GM19240 (cell line): ENCODE data around the gene CKAP5.

Source experiments
- DNase-seq: peaks from one replicate; pipeline ENCODE4 v3.0.0; 2011; ENCODE audit warnings: low spot score; ENCODE audit not compliant: insufficient read length

Gene CKAP5

GRCh38 chr11:46845740-46846509 is at the start of gene CKAP5:
Gene CKAP5, minus strand, starts transcription at chr11:46846280. Its CDS starts 25,049 bp downstream, at chr11:46821231.
- DNase-seq, result peak; percentile 85

- no peak for DNase-seq
These were observed 49.7 kb upstream of the CKAP5 start for GRCh38 chr11:46895821-46896220.

GRCh38 chr11:46894961-46895360 is 48.9 kb upstream of the CKAP5 start:
- DNase-seq, result no peak

GRCh38 chr11:46894506-46894905 is 48.4 kb upstream of the CKAP5 start:
- DNase-seq, result no peak

- DNase-seq, result no peak
These were observed 46.8 kb upstream of the CKAP5 start for GRCh38 chr11:46892838-46893237.

- no peak for DNase-seq
These were observed 46.0 kb upstream of the CKAP5 start for GRCh38 chr11:46892109-46892508.

- no peak for DNase-seq
These were observed 44.6 kb upstream of the CKAP5 start for GRCh38 chr11:46890665-46891064.

GRCh38 chr11:46889689-46890475 is 43.8 kb upstream of the CKAP5 start:
- DNase-seq, result peak; percentile 80

- no peak for DNase-seq
These were observed 43.2 kb upstream of the CKAP5 start for GRCh38 chr11:46889251-46889650.

GRCh38 chr11:46888636-46889035 is 42.6 kb upstream of the CKAP5 start:
- no peak for DNase-seq

GRCh38 chr11:46886211-46886610 is 40.1 kb upstream of the CKAP5 start:
- DNase-seq, result no peak

GRCh38 chr11:46879056-46879585 is 33.0 kb upstream of the CKAP5 start:
- DNase-seq, result no peak

- DNase-seq, result no peak
These were observed 31.5 kb upstream of the CKAP5 start for GRCh38 chr11:46877580-46877979.

GRCh38 chr11:46876471-46876870 is 30.4 kb upstream of the CKAP5 start:
- no peak for DNase-seq

GRCh38 chr11:46874586-46874985 is 28.5 kb upstream of the CKAP5 start:
- DNase-seq, result no peak

- DNase-seq, result no peak
These were observed 22.8 kb upstream of the CKAP5 start for GRCh38 chr11:46868912-46869311.

- no peak for DNase-seq
These were observed 19.3 kb upstream of the CKAP5 start for GRCh38 chr11:46865340-46865739.

GRCh38 chr11:46860218-46860617 is 14.1 kb upstream of the CKAP5 start:
- no peak for DNase-seq

GRCh38 chr11:46858920-46859546 is 13.0 kb upstream of the CKAP5 start:
- no peak for DNase-seq

GRCh38 chr11:46857666-46858065 is 11.6 kb upstream of the CKAP5 start:
- DNase-seq, result no peak

GRCh38 chr11:46856605-46857343 is 10.7 kb upstream of the CKAP5 start:
- DNase-seq, result no peak
